Tibial artery (tissue), 4 donors: ENCODE measurements around the gene GSAP.

Experiments used
- DNase-seq, 2 donors: peaks; one replicate each; pipeline ENCODE4 v3.0.0-alpha.2; 2019
- H3K27ac ChIP-seq, 2 donors: fragments of 200-600 bp; sonication (generic) in 1 of 2; 1 replicate in 1 of 2; 2 replicates in 1 of 2; pipeline ENCODE4 v1.5.1; 2018 to 2019; ENCODE audit warnings: mild to moderate bottlenecking in 1 of 2
- H3K27me3 ChIP-seq, 2 donors: fragments of 200-600 bp; sonication (generic) in 1 of 2; one replicate each; pipeline versions ENCODE4 v1.5.1 to v1.6.0; 2016 to 2019
- H3K36me3 ChIP-seq, 3 donors: fragments of 200-600 bp; sonication (generic) in 2 of 3; one replicate each; pipeline ENCODE4 v1.5.1; 2016 to 2019; ENCODE audit warnings: mild to moderate bottlenecking in 2 of 3
- H3K4me1 ChIP-seq, 4 donors: fragments of 200-600 bp; sonication (generic) in 2 of 4; 1 replicate in 3 of 4; 2 replicates in 1 of 4; pipeline ENCODE4 v1.5.1; 2016 to 2019
- H3K4me3 ChIP-seq, 2 donors: fragments of 200-600 bp; sonication (generic) in 1 of 2; 1 replicate in 1 of 2; 2 replicates in 1 of 2; pipeline ENCODE4 v1.5.1; 2018 to 2019; ENCODE audit warnings: mild to moderate bottlenecking in 2 of 2
- H3K9me3 ChIP-seq, 3 donors: fragments of 200-600 bp; sonication (generic) in 1 of 3; one replicate each; pipeline ENCODE4 v1.5.1; 2016 to 2019
- intact Hi-C: fragments of 100-400 bp; cut with DNase I; formaldehyde crosslinking; loops from one replicate; pipeline ENCODE4 v1.15.0; 2023; ENCODE audit warnings: low total_unique reads
- TF ChIP-seq, protein P1 (sequence below), 2 experiments: fragments of 200-600 bp in 1 of 2; fragments of 450-650 bp in 1 of 2; IDR thresholded peaks; one replicate each; pipeline ENCODE4 v1.5.1; 2017 to 2019; ENCODE audit warnings: antibody characterized with exemption in 2 of 2, mild to moderate bottlenecking in 1 of 2, moderate library complexity in 1 of 2

GSAP gene

DNA sequence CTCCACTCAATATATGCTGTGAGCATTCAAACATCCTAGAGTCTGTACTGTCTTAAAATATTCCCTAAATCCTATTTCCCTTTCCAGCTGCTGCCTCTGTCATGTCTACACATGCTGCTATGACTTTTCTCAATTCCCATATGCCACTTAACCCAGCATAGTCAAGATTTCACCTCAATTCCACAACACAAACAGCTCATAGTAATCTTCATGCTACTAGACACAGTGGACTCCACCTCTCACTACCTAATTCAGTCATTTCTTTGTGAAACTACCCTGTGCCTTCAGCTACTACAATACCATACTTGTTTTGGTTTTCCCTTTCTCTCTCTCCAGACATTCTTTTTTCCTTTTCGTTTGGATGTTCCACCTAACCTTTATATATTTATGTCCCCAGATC is 45.5 kb downstream of the GSAP start:
- DNase-seq = no peak
- H3K36me3 ChIP-seq = peaks cover 5 to 21% (median 10%) of the 10 kb centered on the region in 3 donors
- H3K9me3 ChIP-seq = no peaks in the 10 kb centered on the region
- TF ChIP-seq, protein P1, sequence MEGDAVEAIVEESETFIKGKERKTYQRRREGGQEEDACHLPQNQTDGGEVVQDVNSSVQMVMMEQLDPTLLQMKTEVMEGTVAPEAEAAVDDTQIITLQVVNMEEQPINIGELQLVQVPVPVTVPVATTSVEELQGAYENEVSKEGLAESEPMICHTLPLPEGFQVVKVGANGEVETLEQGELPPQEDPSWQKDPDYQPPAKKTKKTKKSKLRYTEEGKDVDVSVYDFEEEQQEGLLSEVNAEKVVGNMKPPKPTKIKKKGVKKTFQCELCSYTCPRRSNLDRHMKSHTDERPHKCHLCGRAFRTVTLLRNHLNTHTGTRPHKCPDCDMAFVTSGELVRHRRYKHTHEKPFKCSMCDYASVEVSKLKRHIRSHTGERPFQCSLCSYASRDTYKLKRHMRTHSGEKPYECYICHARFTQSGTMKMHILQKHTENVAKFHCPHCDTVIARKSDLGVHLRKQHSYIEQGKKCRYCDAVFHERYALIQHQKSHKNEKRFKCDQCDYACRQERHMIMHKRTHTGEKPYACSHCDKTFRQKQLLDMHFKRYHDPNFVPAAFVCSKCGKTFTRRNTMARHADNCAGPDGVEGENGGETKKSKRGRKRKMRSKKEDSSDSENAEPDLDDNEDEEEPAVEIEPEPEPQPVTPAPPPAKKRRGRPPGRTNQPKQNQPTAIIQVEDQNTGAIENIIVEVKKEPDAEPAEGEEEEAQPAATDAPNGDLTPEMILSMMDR (IDR thresholded peaks at IDR 0.05) = no peak
- H3K4me1 ChIP-seq = no peaks in the 10 kb centered on the region
- intact Hi-C loops = no loop called here
- H3K4me3 ChIP-seq = no peak overlapping the region
- no peak overlapping the region for H3K27ac ChIP-seq
- H3K27me3 ChIP-seq = no peaks in the 10 kb centered on the region

DNA sequence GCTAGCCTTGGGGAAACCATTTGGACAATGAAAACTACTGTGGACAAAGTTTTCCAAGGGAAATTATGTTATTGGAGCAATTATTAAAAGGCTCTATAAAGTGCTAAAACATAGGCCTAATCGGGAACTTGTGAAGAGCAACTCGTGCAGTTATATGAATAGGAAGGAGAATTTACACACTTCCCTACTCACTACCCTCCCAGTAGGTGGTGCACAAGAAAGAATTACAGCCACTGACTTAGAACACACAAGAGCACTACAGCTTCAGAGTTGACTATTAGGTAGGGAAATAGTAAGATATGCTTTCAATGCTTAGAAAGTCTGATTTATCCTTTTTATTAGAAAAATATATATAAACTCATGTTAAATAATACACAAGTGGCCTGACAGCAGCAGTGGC is 47.2 kb downstream of the GSAP start:
- intact Hi-C loops = no loop called here
- H3K4me3 ChIP-seq = no peak overlapping the region
- no peak for DNase-seq
- no peaks in the 10 kb centered on the region for H3K4me1 ChIP-seq
- H3K36me3 ChIP-seq = peaks cover 5 to 16% (median 10%) of the 10 kb centered on the region in 3 donors
- no peaks in the 10 kb centered on the region for H3K27me3 ChIP-seq
- H3K9me3 ChIP-seq = no peaks in the 10 kb centered on the region
- TF ChIP-seq, protein P1 (IDR thresholded peaks at IDR 0.05) = no peak
- H3K27ac ChIP-seq = no peak overlapping the region

DNA sequence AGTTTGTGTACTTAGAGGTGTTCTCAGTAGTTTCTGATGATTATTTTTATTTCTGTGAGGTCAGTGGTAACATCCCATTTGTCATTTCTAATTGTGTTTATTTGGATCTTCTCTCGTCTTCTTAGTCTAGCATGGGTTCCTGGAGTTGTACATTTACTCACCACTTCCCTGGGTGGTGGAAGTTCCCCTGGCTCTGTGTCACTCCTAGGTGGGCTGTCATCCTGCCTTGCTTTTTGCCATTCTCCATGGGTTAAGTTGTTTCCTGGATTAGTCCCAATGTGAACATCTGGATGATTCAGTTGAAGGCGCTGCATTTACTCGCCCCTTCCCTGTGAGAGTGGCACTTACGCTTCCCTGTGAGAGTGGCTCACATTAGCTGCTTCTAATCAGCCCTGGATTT is 48.2 kb downstream of the GSAP start:
- intact Hi-C loops = no loop called here
- no peaks in the 10 kb centered on the region for H3K9me3 ChIP-seq
- no peaks in the 10 kb centered on the region for H3K4me1 ChIP-seq
- peaks cover 5 to 16% (median 5%) of the 10 kb centered on the region in 3 donors for H3K36me3 ChIP-seq
- no peak overlapping the region for H3K4me3 ChIP-seq
- H3K27me3 ChIP-seq = no peaks in the 10 kb centered on the region
- TF ChIP-seq, protein P1 (IDR thresholded peaks at IDR 0.05) = no peak
- no peak for DNase-seq
- no peak overlapping the region for H3K27ac ChIP-seq

DNA sequence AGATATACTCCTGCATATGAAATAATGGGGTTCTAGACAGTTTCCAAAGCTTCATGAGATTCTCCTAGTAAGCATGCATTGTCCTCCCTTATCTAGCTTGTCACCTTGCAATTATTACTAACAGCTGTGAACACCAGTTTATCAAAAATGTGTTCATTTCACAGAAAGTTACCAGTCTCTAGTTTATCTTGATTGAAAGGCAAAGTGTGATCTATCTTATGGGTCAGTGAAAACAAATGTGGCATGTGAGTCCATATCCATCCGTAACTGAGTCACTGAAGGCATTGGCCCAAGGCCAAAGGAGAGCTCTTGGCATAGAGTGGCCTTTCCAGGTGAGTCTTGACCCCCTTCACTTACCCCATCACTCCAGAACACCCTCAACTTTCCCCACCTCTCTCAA is 53.2 kb downstream of the GSAP start:
- intact Hi-C loops = no loop called here
- TF ChIP-seq, protein P1 (IDR thresholded peaks at IDR 0.05) = no peak
- H3K27me3 ChIP-seq = no peaks in the 10 kb centered on the region
- no peaks in the 10 kb centered on the region for H3K4me1 ChIP-seq
- H3K27ac ChIP-seq = no peak overlapping the region
- H3K9me3 ChIP-seq = no peaks in the 10 kb centered on the region
- no peak for DNase-seq
- H3K4me3 ChIP-seq = no peak overlapping the region
- H3K36me3 ChIP-seq = peaks cover under 1 to 6% (median 4%) of the 10 kb centered on the region in 3 donors

DNA sequence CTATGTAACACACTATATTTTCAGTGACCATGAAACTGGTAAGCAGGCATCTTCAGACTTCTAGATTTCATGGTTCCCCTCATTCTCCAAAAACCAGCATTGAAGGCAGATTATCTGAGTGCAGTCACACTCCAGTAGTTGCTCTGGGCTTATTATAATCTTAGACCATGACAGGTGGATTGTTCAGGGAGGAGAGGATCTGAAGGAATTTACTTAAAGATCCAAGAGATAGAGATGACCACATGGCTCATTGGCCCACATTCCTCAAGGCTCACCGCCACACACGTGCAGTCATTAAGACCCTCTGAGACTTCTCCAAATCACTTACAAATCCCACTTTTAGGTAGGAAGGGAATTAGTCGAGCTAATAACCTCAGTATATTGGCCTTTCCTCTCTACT is 55.2 kb downstream of the GSAP start:
- no peak for DNase-seq
- H3K9me3 ChIP-seq = no peaks in the 10 kb centered on the region
- TF ChIP-seq, protein P1 (IDR thresholded peaks at IDR 0.05) = no peak
- intact Hi-C loops = no loop called here
- no peaks in the 10 kb centered on the region for H3K27me3 ChIP-seq
- no peak overlapping the region for H3K27ac ChIP-seq
- H3K36me3 ChIP-seq = peaks cover 0 to 6% (median 4%) of the 10 kb centered on the region in 3 donors
- no peak overlapping the region for H3K4me3 ChIP-seq
- no peaks in the 10 kb centered on the region for H3K4me1 ChIP-seq

DNA sequence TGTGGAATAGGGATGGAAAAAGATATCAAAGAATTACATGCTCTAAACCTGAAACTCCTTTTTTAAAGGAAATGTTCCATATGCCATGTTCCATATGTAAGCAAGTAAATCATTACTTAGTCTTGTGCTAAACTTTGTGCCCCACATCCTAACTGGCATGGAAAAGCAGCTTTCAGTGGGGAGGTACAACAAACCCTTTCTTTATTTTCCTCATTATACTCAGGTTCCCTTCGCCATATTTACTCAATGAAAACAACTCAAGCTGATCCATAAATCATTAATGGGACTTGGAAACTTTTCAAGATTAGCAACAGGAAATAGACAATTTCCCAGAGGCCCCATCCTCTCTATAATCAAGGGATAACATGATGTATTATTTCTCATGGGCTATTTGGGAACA is 56.0 kb downstream of the GSAP start:
- Histone ChIP-seq H3K9me3 (no peaks in the 10 kb centered on the region), H3K27me3 (no peaks in the 10 kb centered on the region), H3K36me3 (peaks cover 0 to 6% (median 4%) of the 10 kb centered on the region in 3 donors), H3K4me3 (no peak overlapping the region), H3K4me1 (no peaks in the 10 kb centered on the region), H3K27ac (no peak overlapping the region)
- TF ChIP-seq, protein P1 (IDR thresholded peaks at IDR 0.05) = no peak
- intact Hi-C loops = no loop called here
- no peak for DNase-seq
